ENCODE measurements around the gene TSC22D1. TPM values are rescaled to one million over a fixed set of nuclear protein-coding genes. Genes with fewer than 3 reads are reported as not detected.

The TSC22D1 gene
- total RNA-seq, 1 experiment from 2014 or later = 79.2 TPM

GRCh38 chr13:44407891-44408290 lies 168.2 kb downstream of the TSC22D1 start:
- Histone ChIP-seq H3K27ac (0 out of 2 replicates have a peak overlapping the region, but pooled peaks have one; percentile 6), H3K9me2 (ENCODE audit: insufficient read depth) (no peaks in the 10 kb centered on the region), H2AFZ (no peak overlapping the region), H3F3A (ENCODE audit: insufficient read depth, low read depth) (peaks cover 19% of the 10 kb centered on the region; the same call in 1 of the 2 replicates), H3K79me2 (ENCODE audit: low read depth) (no peaks in the 10 kb centered on the region), H3K4me3 (no peak overlapping the region), H3K9me3 (ENCODE audit: insufficient read depth, low read depth) (no peaks in the 10 kb centered on the region), H3K4me2 (no peak overlapping the region; the same call in 1 of the 2 replicates), H3K4me1 (replicated peaks; ENCODE audit: insufficient read depth) (peaks cover 42% of the 10 kb centered on the region), H3K36me3 (ENCODE audit: low read depth) (no peaks in the 10 kb centered on the region), H4K20me1 (ENCODE audit: insufficient read depth) (no peaks in the 10 kb centered on the region), H3K27me3 (ENCODE audit: insufficient read depth, low read depth) (no peaks in the 10 kb centered on the region)
- ChIA-PET CTCF (no interaction called here), POLR2A (ENCODE audit: unreplicated experiment) (interaction anchor here (0.6 to 0.9 kb wide), 2 partner anchors 175 to 221 kb away, joined by 3 to 4 read pairs; no protein-coding TSS in a partner anchor)
- peak; percentile 24 to 57 for DNase-seq
- no peak for TF ChIP-seq CTCF (conservative IDR thresholded peaks at IDR 0.05)
- TF ChIP-seq EZH2 (IDR thresholded peaks at IDR 0.05; ENCODE audit: low read depth) = no peak
- BruUV-seq (replicated peaks) = no TSS peak
- intact Hi-C loops (cut with micrococcal nuclease; ENCODE audit: unreplicated experiment) = no loop called here

GRCh38 chr13:44407379-44407778 lies 168.8 kb downstream of the TSC22D1 start:
- Histone ChIP-seq H4K20me1 (ENCODE audit: insufficient read depth) (no peaks in the 10 kb centered on the region), H3K4me1 (replicated peaks; ENCODE audit: insufficient read depth) (peaks cover 47% of the 10 kb centered on the region), H3K27ac (no peak overlapping the region), H3K9me3 (ENCODE audit: insufficient read depth, low read depth) (no peaks in the 10 kb centered on the region), H2AFZ (no peak overlapping the region), H3F3A (ENCODE audit: insufficient read depth, low read depth) (peaks cover 22% of the 10 kb centered on the region; the same call in 1 of the 2 replicates), H3K79me2 (ENCODE audit: low read depth) (no peaks in the 10 kb centered on the region), H3K36me3 (ENCODE audit: low read depth) (no peaks in the 10 kb centered on the region), H3K4me2 (no peak overlapping the region; the same call in 1 of the 2 replicates), H3K4me3 (no peak overlapping the region), H3K9me2 (ENCODE audit: insufficient read depth) (no peaks in the 10 kb centered on the region), H3K27me3 (ENCODE audit: insufficient read depth, low read depth) (no peaks in the 10 kb centered on the region)
- TF ChIP-seq CTCF (conservative IDR thresholded peaks at IDR 0.05) (no peak), EZH2 (IDR thresholded peaks at IDR 0.05; ENCODE audit: low read depth) (no peak)
- no peak for DNase-seq
- ChIA-PET CTCF (no interaction called here), POLR2A (ENCODE audit: unreplicated experiment) (interaction anchor here (0.6 kb wide), 1 partner anchor 28 kb away, joined by 19 read pairs; no protein-coding TSS in a partner anchor)
- intact Hi-C loops (cut with micrococcal nuclease; ENCODE audit: unreplicated experiment) = no loop called here
- BruUV-seq (replicated peaks) = no TSS peak

- Histone ChIP-seq H4K20me1 (ENCODE audit: insufficient read depth) (no peaks in the 10 kb centered on the region), H3K9me2 (ENCODE audit: insufficient read depth) (no peaks in the 10 kb centered on the region), H3K36me3 (ENCODE audit: low read depth) (no peaks in the 10 kb centered on the region), H3K9me3 (ENCODE audit: insufficient read depth, low read depth) (no peaks in the 10 kb centered on the region), H3K27ac (no peak overlapping the region), H2AFZ (no peak overlapping the region), H3K4me1 (replicated peaks; ENCODE audit: insufficient read depth) (peaks cover 49% of the 10 kb centered on the region), H3K4me2 (no peak overlapping the region), H3K79me2 (ENCODE audit: low read depth) (no peaks in the 10 kb centered on the region), H3K27me3 (ENCODE audit: insufficient read depth, low read depth) (no peaks in the 10 kb centered on the region), H3K4me3 (no peak overlapping the region), H3F3A (ENCODE audit: insufficient read depth, low read depth) (peaks cover 25% of the 10 kb centered on the region; the same call in 1 of the 2 replicates)
- ChIA-PET POLR2A (ENCODE audit: unreplicated experiment) (no interaction called here), CTCF (interaction anchor here (0.5 kb wide), 1 partner anchor 24 kb away, joined by 6 read pairs; no protein-coding TSS in a partner anchor)
- no TSS peak for BruUV-seq (replicated peaks)
- intact Hi-C loops (cut with micrococcal nuclease; ENCODE audit: unreplicated experiment) = no loop called here
- no peak for DNase-seq
- TF ChIP-seq EZH2 (IDR thresholded peaks at IDR 0.05; ENCODE audit: low read depth) = no peak
- TF ChIP-seq CTCF (conservative IDR thresholded peaks at IDR 0.05) = no peak
Measured at GRCh38 chr13:44406617-44407016, 169.5 kb downstream of the TSC22D1 start.

Measured in PC-9 (cell line).